ENCODE data around the gene SIDT2. TPM values are rescaled to one million over a fixed set of nuclear protein-coding genes. Genes with fewer than 3 reads are reported as not detected.
"Not testable (repeated sequence)": the region's sequence is repeated elsewhere in the genome, so short reads cannot be mapped to it uniquely, and the experiment has no call there.

SIDT2 gene
- total and polyA plus RNA-seq, 2 of the 13 experiments (the other 11 are each of a cell fraction or from before 2014, with no cell fraction given), result 11.5 to 28.0 TPM

- POLR2A ChIA-PET, result interaction anchor here (0.7 kb wide), 1 partner anchor 110 kb away, joined by 5 read pairs; no protein-coding TSS in a partner anchor
- intact Hi-C loops (cut with micrococcal nuclease; ENCODE audit: unreplicated experiment) (loop anchor here (5.0 kb wide), 1 partner anchor 77 kb away; no protein-coding TSS in a partner anchor), in situ Hi-C loops (cut with HindIII; ENCODE audit: extremely low pct_ligation_motif_present, low pct_unique_long_range_greater_than_20kb) (loop anchor here (5.0 kb wide), 1 partner anchor 77 kb away; no protein-coding TSS in a partner anchor)
- H3K9me3 ChIP-seq (ENCODE audit: low read length); H3K4me2 ChIP-seq (ENCODE audit: low read depth, low read length); H3K36me3 ChIP-seq (replicated peaks in 1 of 2; ENCODE audit: control insufficient read depth in 1 of 2, insufficient read depth in 2 of 2, low read length in 2 of 2); H3K9ac ChIP-seq (ENCODE audit: insufficient read depth, low read depth, low read length); H4K20me1 ChIP-seq (ENCODE audit: insufficient read depth, low read length); DNase-seq (ENCODE audit: low spot score); H3K4me1 ChIP-seq (ENCODE audit: insufficient read depth, low read length); H3K79me2 ChIP-seq (ENCODE audit: insufficient read depth, low read length); FAIRE-seq; BruUV-seq (replicated peaks); H3K4me3 ChIP-seq (replicated peaks in 1 of 3; ENCODE audit: insufficient read depth in 1 of 3, low read depth in 2 of 3, low read length in 3 of 3); CTCF ChIA-PET (ENCODE audit: low intra/inter-chr PET ratio, low total read pairs); H3K27me3 ChIP-seq (ENCODE audit: control insufficient read depth in 1 of 2, insufficient read depth in 2 of 2, low read length in 2 of 2); ATAC-seq; H3K27ac ChIP-seq (ENCODE audit: extremely low read length, insufficient read depth, low read length); H2AFZ ChIP-seq (ENCODE audit: low read length): not testable (repeated sequence)
- 54% methylated on average over 6 of the region's 7 CpGs for WGBS (ENCODE audit: low lambda C conversion rate)
These were observed 48.1 kb upstream of the SIDT2 start for GRCh38 chr11:117130396-117130795.

GRCh38 chr11:117130879-117131278 is 47.7 kb upstream of the SIDT2 start:
- POLR2A ChIA-PET, result no interaction called here
- Histone ChIP-seq H3K9me3 (ENCODE audit: low read length) (no peaks in the 10 kb centered on the region), H3K79me2 (ENCODE audit: insufficient read depth, low read length) (no peaks in the 10 kb centered on the region), H3K27ac (ENCODE audit: extremely low read length, insufficient read depth, low read length) (no peak overlapping the region), H3K9ac (ENCODE audit: insufficient read depth, low read depth, low read length) (no peak overlapping the region), H4K20me1 (ENCODE audit: insufficient read depth, low read length) (no peaks in the 10 kb centered on the region), H3K4me1 (ENCODE audit: insufficient read depth, low read length) (0 out of 2 replicates have a peak, but pooled peaks cover 7% of the 10 kb centered on the region), H2AFZ (ENCODE audit: low read length) (no peak overlapping the region), H3K4me3 (replicated peaks in 1 of 3; ENCODE audit: insufficient read depth in 1 of 3, low read depth in 2 of 3, low read length in 3 of 3) (no peak overlapping the region), H3K4me2 (ENCODE audit: low read depth, low read length) (no peak overlapping the region), H3K27me3 (ENCODE audit: control insufficient read depth in 1 of 2, insufficient read depth in 2 of 2, low read length in 2 of 2) (peaks cover 0 to 4% of the 10 kb centered on the region in 2 experiments; a peak in 2 of 5 replicates), H3K36me3 (replicated peaks in 1 of 2; ENCODE audit: control insufficient read depth in 1 of 2, insufficient read depth in 2 of 2, low read length in 2 of 2) (no peaks in the 10 kb centered on the region)
- BruUV-seq (replicated peaks), result no TSS peak
- DNase-seq (ENCODE audit: low spot score) (no peak), FAIRE-seq (no peak), ATAC-seq (no peak)
- CTCF ChIA-PET (ENCODE audit: low intra/inter-chr PET ratio, low total read pairs), result no interaction called here
- 34% methylated on average over 7 of the region's 7 CpGs for WGBS (ENCODE audit: low lambda C conversion rate)
- in situ Hi-C loops (cut with HindIII; ENCODE audit: extremely low pct_ligation_motif_present, low pct_unique_long_range_greater_than_20kb) (loop anchor here (5.0 kb wide), 1 partner anchor 76 kb away; no protein-coding TSS in a partner anchor), intact Hi-C loops (cut with micrococcal nuclease; ENCODE audit: unreplicated experiment) (loop anchor here (5.0 kb wide), 1 partner anchor 76 kb away; no protein-coding TSS in a partner anchor)
- TF ChIP-seq ZNF18 (CRISPR knock-in tag; IDR thresholded peaks at IDR 0.05; ENCODE audit: insufficient replicate concordance) (no peak), CEBPB (IDR thresholded peaks at IDR 0.05; ENCODE audit: borderline replicate concordance, low read depth, low read length) (no peak), ZNF20 (CRISPR knock-in tag; IDR thresholded peaks at IDR 0.05) (no peak), ZFP91 (CRISPR knock-in tag; IDR thresholded peaks at IDR 0.05; ENCODE audit: borderline replicate concordance) (no peak), NR2F6 (IDR thresholded peaks at IDR 0.05) (no peak), NR2F6 (CRISPR knock-in tag; IDR thresholded peaks at IDR 0.05) (no peak), NFATC3 (CRISPR knock-in tag; IDR thresholded peaks at IDR 0.05) (no peak), ZNF746 (CRISPR knock-in tag; IDR thresholded peaks at IDR 0.05) (no peak), MATR3 (CRISPR knock-in tag; IDR thresholded peaks at IDR 0.05) (no peak), ZNF776 (CRISPR knock-in tag; IDR thresholded peaks at IDR 0.05) (no peak), PHF20 (CRISPR knock-in tag; IDR thresholded peaks at IDR 0.05) (no peak), CC2D1A (CRISPR knock-in tag; IDR thresholded peaks at IDR 0.05) (no peak), GMEB2 (CRISPR knock-in tag; IDR thresholded peaks at IDR 0.05; ENCODE audit: low read depth) (no peak), ZNF816 (CRISPR knock-in tag; IDR thresholded peaks at IDR 0.05; ENCODE audit: borderline replicate concordance) (no peak), ZNF841 (CRISPR knock-in tag; IDR thresholded peaks at IDR 0.05; ENCODE audit: borderline replicate concordance) (no peak)

All from HepG2 (cell line).